Fibroblast of peridontal ligament (primary cell): ENCODE data around the gene PARP15.

Experiments used
- DNase-seq: peaks from one replicate; pipeline ENCODE4 v3.0.0-alpha.2; 2010; ENCODE audit errors: extremely low read depth

PARP15 gene

DNA sequence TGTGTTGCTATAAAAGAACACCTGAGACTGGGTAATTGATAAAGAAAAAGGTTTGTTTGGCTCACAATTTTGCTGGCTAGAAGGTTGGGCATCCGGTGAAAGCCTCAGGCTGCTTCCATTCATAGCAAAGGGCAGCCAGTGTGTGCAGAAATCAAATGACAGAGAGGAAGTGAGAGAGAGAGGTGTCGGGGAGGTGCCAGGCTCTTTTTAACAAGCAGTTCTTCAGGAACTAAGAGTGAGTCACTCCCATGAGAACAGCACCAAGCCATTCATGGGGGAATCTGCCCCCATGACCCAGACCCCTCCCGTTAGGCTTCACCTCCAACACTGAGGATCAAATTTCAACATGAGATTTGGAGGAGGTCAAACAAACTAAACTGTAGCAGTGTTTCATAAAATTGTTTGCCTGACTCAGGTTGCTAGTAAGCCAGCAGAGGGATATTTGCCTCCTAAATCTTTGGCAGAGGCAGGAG is 4.5 kb upstream of the PARP15 start:
- DNase-seq, result peak; percentile 46

- DNase-seq, result peak; percentile 37
Measured at GRCh38 chr3:122576174-122576940, 1.1 kb upstream of the PARP15 start.

DNA sequence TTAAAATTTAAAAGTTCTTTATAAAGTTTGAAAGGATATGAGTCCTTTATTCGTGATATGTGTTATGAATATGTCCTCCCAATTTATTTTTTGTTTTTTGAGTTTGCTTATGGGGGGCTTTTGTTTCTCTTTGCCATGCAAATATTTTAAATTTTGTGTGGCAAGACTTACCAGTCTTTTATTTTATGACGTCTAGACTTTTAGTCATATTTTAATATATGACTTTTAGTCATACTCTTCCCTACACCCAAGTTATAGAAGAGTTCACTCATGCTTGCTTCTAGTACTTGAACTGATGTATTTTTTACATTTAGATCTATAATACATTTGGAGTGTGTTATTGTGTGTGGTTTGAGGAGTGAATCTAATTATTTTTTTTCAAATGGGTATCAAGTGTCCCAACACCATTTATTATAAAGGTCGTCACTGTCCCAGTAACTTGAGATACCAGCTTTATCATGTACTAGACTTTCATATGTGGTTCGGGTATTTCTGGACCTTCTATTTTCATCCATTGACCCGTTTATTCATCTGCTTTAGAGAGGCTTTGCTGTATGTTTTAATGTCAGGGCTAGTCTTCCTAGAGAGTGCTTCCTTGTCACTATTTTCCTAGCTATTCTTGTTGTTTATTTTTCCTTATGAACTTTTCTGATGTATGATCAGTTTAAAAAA is 755 bp downstream of the PARP15 start:
- DNase-seq, result no peak

GRCh38 chr3:122580470-122580869 is 3.0 kb downstream of the PARP15 start:
- no peak for DNase-seq

DNA sequence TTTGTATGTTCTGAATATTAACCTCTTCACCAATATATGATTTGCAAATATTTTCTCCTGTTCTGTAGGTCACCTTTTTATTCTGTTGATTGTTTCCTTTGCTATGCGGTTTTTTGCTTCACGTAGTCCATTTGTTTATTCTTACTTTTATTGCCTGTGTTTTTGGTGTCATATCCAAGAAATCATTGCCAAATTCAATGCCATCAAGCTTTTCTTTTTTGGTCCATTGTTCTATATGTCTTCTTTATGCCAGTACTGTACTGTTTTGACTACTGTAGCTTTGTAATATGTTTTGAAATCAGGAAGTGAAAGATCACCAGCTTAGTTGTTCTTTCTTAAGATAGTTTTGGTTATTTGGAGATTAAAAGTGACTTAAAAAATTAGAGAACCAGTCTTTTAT is 4.2 kb downstream of the PARP15 start:
- no peak for DNase-seq

DNA sequence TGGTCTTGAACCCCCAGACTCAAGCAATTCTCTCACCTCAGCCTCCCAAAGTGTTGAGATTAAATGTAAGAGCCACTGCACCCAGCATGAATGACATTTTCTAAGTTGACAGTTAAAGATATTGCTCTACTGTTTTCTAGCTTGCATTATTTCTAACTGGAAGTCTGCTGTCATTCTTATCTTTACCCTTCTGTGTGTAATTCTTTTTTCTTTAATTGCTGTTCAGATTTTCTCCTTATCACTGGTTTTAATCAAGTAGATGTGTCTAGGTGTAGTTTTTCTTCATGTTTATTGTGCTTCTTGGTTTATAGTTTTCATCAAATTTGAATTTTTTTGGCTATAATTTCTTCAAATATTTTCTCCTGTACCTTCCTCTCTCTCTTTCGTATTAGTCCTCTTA is 4.9 kb downstream of the PARP15 start:
- DNase-seq, result no peak

- no peak for DNase-seq
Measured at GRCh38 chr3:122586098-122586497, 8.6 kb downstream of the PARP15 start.

- no peak for DNase-seq
Measured at GRCh38 chr3:122586773-122587485, 9.5 kb downstream of the PARP15 start.

DNA sequence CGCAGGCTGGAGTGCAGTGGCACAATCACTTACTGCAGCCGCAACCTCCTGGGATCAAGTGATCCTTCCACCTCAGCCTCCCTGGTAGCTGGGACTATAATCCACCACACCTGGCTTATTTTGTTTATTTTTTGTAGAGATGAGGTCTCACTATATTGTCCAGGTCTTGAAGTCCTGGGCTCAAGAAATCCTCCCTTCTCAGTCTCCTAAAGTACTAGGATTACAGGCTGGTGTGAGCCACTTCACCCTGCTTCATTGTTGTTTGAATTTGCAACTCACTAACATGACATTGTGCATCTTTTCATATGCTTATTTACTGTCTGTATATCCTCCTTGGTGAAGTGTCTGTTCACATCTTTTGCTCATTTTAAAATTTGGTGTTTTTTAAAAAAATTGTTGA is 10.1 kb downstream of the PARP15 start:
- no peak for DNase-seq

GRCh38 chr3:122589297-122589696 is 11.8 kb downstream of the PARP15 start:
- DNase-seq, result no peak

GRCh38 chr3:122590610-122591009 is 13.2 kb downstream of the PARP15 start:
- no peak for DNase-seq

DNA sequence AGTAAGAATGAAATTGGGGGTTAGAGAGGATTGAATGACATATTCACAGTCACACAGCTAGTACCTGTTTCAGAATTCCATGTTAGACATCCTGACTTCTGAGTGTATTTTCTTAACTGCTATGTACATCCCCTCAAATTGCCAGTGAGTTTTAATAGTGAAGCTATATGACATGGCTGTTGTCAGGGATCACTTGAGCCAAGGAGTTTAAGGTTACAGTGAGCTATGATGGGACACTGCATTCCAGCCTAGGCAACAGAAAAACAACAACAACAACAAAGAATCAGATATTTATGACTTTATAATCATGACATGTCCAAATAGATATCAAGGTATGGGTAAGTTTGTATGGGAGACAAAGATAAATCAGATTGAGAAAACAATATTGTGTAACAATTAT is 16.6 kb downstream of the PARP15 start:
- no peak for DNase-seq

GRCh38 chr3:122598151-122598550 is 20.7 kb downstream of the PARP15 start:
- no peak for DNase-seq

GRCh38 chr3:122598556-122598955 is 21.1 kb downstream of the PARP15 start:
- DNase-seq, result no peak

GRCh38 chr3:122602011-122602710 is 24.7 kb downstream of the PARP15 start:
- no peak for DNase-seq

GRCh38 chr3:122603056-122603455 is 25.6 kb downstream of the PARP15 start:
- DNase-seq, result no peak

DNA sequence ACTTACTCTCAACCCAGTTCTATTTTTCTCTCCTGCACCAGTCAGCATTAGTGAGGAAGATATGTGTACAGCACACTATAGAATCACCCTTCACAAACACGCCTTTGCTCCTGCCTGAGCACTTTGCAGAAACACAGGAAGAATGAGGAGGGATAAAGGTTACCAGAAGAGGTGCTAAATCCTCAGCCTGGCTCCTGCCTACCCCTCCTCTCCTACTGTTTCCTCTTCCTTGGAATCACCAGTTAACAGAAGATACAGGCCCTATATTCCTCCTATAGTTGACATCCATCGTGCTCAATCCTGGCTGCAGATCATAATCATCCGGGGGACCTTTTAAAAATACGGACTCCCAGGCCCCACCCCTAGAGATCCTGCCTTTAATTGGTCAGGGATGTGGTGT is 28.9 kb downstream of the PARP15 start:
- no peak for DNase-seq

DNA sequence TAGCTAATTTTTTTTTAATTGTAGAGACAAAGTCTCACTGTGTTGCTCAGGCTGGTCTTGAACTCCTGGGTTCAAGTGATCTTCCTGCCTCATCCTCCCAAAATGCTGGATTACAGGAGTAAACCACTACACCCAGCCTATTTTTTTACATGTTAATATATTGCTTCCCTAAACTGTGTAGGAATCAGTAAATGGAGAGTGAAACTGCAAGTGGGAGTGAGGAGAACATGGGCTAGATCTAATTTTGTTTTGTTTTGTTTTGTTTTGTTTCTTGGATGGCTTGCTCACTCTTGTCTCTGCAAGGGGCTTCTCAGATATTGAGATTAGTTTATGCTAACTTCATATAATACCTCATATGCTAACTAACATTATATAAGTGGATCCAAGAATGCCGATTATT is 31.5 kb downstream of the PARP15 start:
- no peak for DNase-seq

- peak; percentile 75 for DNase-seq
Measured at GRCh38 chr3:122609798-122610559, 32.5 kb downstream of the PARP15 start.

- DNase-seq, result no peak
Measured at GRCh38 chr3:122612696-122613095, 35.2 kb downstream of the PARP15 start.

- DNase-seq, result no peak
Measured at GRCh38 chr3:122615303-122615702, 37.9 kb downstream of the PARP15 start.
